H1 (cell line): ENCODE results near the gene TMEM138. TPM values are rescaled to one million over a fixed set of nuclear protein-coding genes. Genes with fewer than 3 reads are reported as not detected.

Source experiments
- EGR1 ChIP-seq: IDR thresholded peaks from 2 replicates; pipeline ENCODE4 v1.6.1; 2011; ENCODE audit warnings: low read depth, low read length, borderline replicate concordance
- EZH2 ChIP-seq: fragments of 200-600 bp; sonication (generic); IDR thresholded peaks from 2 replicates; pipeline ENCODE4 v1.7.1; 2012; ENCODE audit warnings: low read depth, mild to moderate bottlenecking, moderate library complexity, low read length, inconsistent platforms; ENCODE audit not compliant: severe bottlenecking
- RNF2 ChIP-seq: fragments of 200-900, 300-1000 bp; sonication (generic); IDR thresholded peaks from 2 replicates; pipeline ENCODE4 v1.7.1; 2016; ENCODE audit warnings: borderline replicate concordance, low read depth, mild to moderate bottlenecking, antibody characterized with exemption, low read length; ENCODE audit not compliant: poor library complexity, severe bottlenecking; ENCODE audit errors: missing control alignments
- USF2 ChIP-seq: IDR thresholded peaks from 2 replicates; pipeline ENCODE4 v1.6.1; 2011; ENCODE audit warnings: low read length, improper control_type of control experiment
- polyA plus RNA-seq, 7 experiments: library from polyadenylated mRNA; depleted of rRNA in 3 of 7; stranded (reverse) in 5 of 7; unstranded in 2 of 7; fragments of >200 nt in 5 of 7; fragments of 200-250 nt in 2 of 7; gene quantifications; 1 replicate in 5 of 7; 2 replicates in 1 of 7; 4 replicates in 1 of 7; pipeline versions ENCODE4 v1.2.1 to v1.2.3, GENCODE V29; 2011 to 2013; ENCODE audit warnings: missing spikeins in 2 of 7, mixed read lengths in 2 of 7
- total RNA-seq: library from RNA; stranded (reverse); fragmentation: NEBNext Ultra II Directional; extraction: Animal tissue kit (Norgen Biotek cat#: 25700); gene quantifications from 2 replicates; pipeline ENCODE4 v1.2.1, GENCODE V29; 2021

TMEM138 gene
- total and polyA plus RNA-seq, 2 of the 8 experiments (the other 6 are each of a cell fraction or from before 2014, with no cell fraction given), result 32.9 to 59.0 TPM

GRCh38 chr11:61390161-61390560, 28.0 kb downstream of the TMEM138 start (continued):
- TF ChIP-seq RNF2, result no peak
- no peak for TF ChIP-seq EGR1
- no peak for TF ChIP-seq EZH2
- no peak for TF ChIP-seq USF2
